ENCODE data around the gene STAC. TPM values are rescaled to one million over a fixed set of nuclear protein-coding genes. Genes with fewer than 3 reads are reported as not detected.

Gene STAC
- total RNA-seq, 1 donor from 2014 or later: 0.18 TPM

GRCh38 chr3:36538136-36538749 is 157.9 kb downstream of the STAC start:
- no peak overlapping the region for H3K27ac Mint-ChIP-seq (ENCODE audit: unreplicated experiment)
- no peak for TF ChIP-seq CTCF (IDR thresholded peaks at IDR 0.05; ENCODE audit: unreplicated experiment)
- H3K9me3 Mint-ChIP-seq (ENCODE audit: unreplicated experiment): no peaks in the 10 kb centered on the region
- no peaks in the 10 kb centered on the region for H3K27me3 Mint-ChIP-seq (ENCODE audit: unreplicated experiment)
- peaks cover 3% of the 10 kb centered on the region for H3K4me1 Mint-ChIP-seq (ENCODE audit: unreplicated experiment)
- no peak for DNase-seq (ENCODE audit: low spot score)
- H3K4me3 Mint-ChIP-seq (ENCODE audit: unreplicated experiment): no peak overlapping the region
- no peaks in the 10 kb centered on the region for H3K36me3 Mint-ChIP-seq (ENCODE audit: low read depth, unreplicated experiment)

GRCh38 chr3:36540888-36541518 is 160.7 kb downstream of the STAC start:
- H3K27me3 Mint-ChIP-seq (ENCODE audit: unreplicated experiment): no peaks in the 10 kb centered on the region
- DNase-seq (ENCODE audit: low spot score): peak; percentile 53
- peaks cover 3% of the 10 kb centered on the region for H3K4me1 Mint-ChIP-seq (ENCODE audit: unreplicated experiment)
- peak; percentile 73 for TF ChIP-seq CTCF (IDR thresholded peaks at IDR 0.05; ENCODE audit: unreplicated experiment)
- no peak overlapping the region for H3K4me3 Mint-ChIP-seq (ENCODE audit: unreplicated experiment)
- no peaks in the 10 kb centered on the region for H3K9me3 Mint-ChIP-seq (ENCODE audit: unreplicated experiment)
- H3K36me3 Mint-ChIP-seq (ENCODE audit: low read depth, unreplicated experiment): no peaks in the 10 kb centered on the region
- no peak overlapping the region for H3K27ac Mint-ChIP-seq (ENCODE audit: unreplicated experiment)

GRCh38 chr3:36542186-36542585 is 161.9 kb downstream of the STAC start:
- no peaks in the 10 kb centered on the region for H3K9me3 Mint-ChIP-seq (ENCODE audit: unreplicated experiment)
- no peak for TF ChIP-seq CTCF (IDR thresholded peaks at IDR 0.05; ENCODE audit: unreplicated experiment)
- peaks cover 9% of the 10 kb centered on the region for H3K4me1 Mint-ChIP-seq (ENCODE audit: unreplicated experiment)
- H3K4me3 Mint-ChIP-seq (ENCODE audit: unreplicated experiment): no peak overlapping the region
- H3K36me3 Mint-ChIP-seq (ENCODE audit: low read depth, unreplicated experiment): no peaks in the 10 kb centered on the region
- H3K27ac Mint-ChIP-seq (ENCODE audit: unreplicated experiment): no peak overlapping the region
- H3K27me3 Mint-ChIP-seq (ENCODE audit: unreplicated experiment): no peaks in the 10 kb centered on the region
- no peak for DNase-seq (ENCODE audit: low spot score)

- Mint-ChIP-seq H3K36me3 (ENCODE audit: low read depth, unreplicated experiment) (no peaks in the 10 kb centered on the region), H3K4me1 (ENCODE audit: unreplicated experiment) (peaks cover 9% of the 10 kb centered on the region), H3K27me3 (ENCODE audit: unreplicated experiment) (no peaks in the 10 kb centered on the region)
These were observed 163.1 kb downstream of the STAC start for GRCh38 chr3:36543276-36543997.

More at GRCh38 chr3:36543276-36543997, 163.1 kb downstream of the STAC start:
- no peak overlapping the region for H3K27ac Mint-ChIP-seq (ENCODE audit: unreplicated experiment)
- no peak for TF ChIP-seq CTCF (IDR thresholded peaks at IDR 0.05; ENCODE audit: unreplicated experiment)
- no peak for DNase-seq (ENCODE audit: low spot score)
- no peaks in the 10 kb centered on the region for H3K9me3 Mint-ChIP-seq (ENCODE audit: unreplicated experiment)
- no peak overlapping the region for H3K4me3 Mint-ChIP-seq (ENCODE audit: unreplicated experiment)

Measured in endothelial cell (in vitro differentiated cells).